Caco-2 (cell line): ENCODE measurements around the gene ERO1A. TPM values are rescaled to one million over a fixed set of nuclear protein-coding genes. Genes with fewer than 3 reads are reported as not detected.

Source experiments
- BruUV-seq: library from RNA; stranded (reverse); fragments of 400-500 nt; replicated peaks from 2 replicates; lab custom pipeline; 2021; lab: Mats Ljungman, UMichigan
- CTCF ChIA-PET: fragments of 300-600 bp; sonication (Branson Sonifier 250); formaldehyde crosslinking; loops from one replicate; lab custom pipeline; 2022; ENCODE audit warnings: antibody characterized with exemption; lab: Charles Lee
- POLR2A ChIA-PET: fragments of 300-600 bp; sonication (Branson Sonifier 250); formaldehyde crosslinking; loops from one replicate; lab custom pipeline; 2022; ENCODE audit warnings: antibody characterized with exemption; lab: Charles Lee
- DNase-seq, 2 experiments: peaks; one replicate each; pipeline versions ENCODE4 v3.0.0 to v3.0.0-alpha.2; 2020 to 2022
- H3K27me3 ChIP-seq: replicated peaks from 2 replicates; pipeline ENCODE4 v1.6.0; 2011; ENCODE audit warnings: low read length; ENCODE audit not compliant: control insufficient read depth, insufficient read depth
- H3K36me3 ChIP-seq: 2 replicates; pipeline ENCODE4 v1.5.1; 2011; ENCODE audit warnings: low read length; ENCODE audit not compliant: control insufficient read depth, insufficient read depth
- H3K4me1 ChIP-seq: fragments of 250-450 bp; sonication (Bioruptor Pico); 2 replicates; pipeline ENCODE4 v1.5.1; 2020; ENCODE audit warnings: mild to moderate bottlenecking
- H3K4me3 ChIP-seq: 2 replicates; pipeline ENCODE4 v1.5.1; 2011; ENCODE audit warnings: low read depth, mild to moderate bottlenecking, control low read depth, low read length
- H3K9me3 ChIP-seq: fragments of 250-450 bp; sonication (Bioruptor Pico); 2 replicates; pipeline ENCODE4 v1.5.1; 2020; ENCODE audit warnings: mild to moderate bottlenecking, moderate library complexity
- H3K27ac Mint-ChIP-seq: one replicate; pipeline ENCODE4 v1.8.0; 2022; ENCODE audit warnings: mixed read lengths; ENCODE audit not compliant: unreplicated experiment
- H3K27me3 Mint-ChIP-seq: one replicate; pipeline ENCODE4 v1.8.0; 2022; ENCODE audit warnings: mixed read lengths; ENCODE audit not compliant: insufficient read depth, unreplicated experiment
- H3K36me3 Mint-ChIP-seq: one replicate; pipeline ENCODE4 v1.8.0; 2022; ENCODE audit warnings: mild to moderate bottlenecking, mixed read lengths; ENCODE audit not compliant: insufficient read depth, unreplicated experiment
- H3K4me1 Mint-ChIP-seq: one replicate; pipeline ENCODE4 v1.8.0; 2022; ENCODE audit warnings: low read depth, mixed read lengths; ENCODE audit not compliant: unreplicated experiment
- H3K4me3 Mint-ChIP-seq: one replicate; pipeline ENCODE4 v1.8.0; 2022; ENCODE audit warnings: mild to moderate bottlenecking, moderate library complexity, mixed read lengths; ENCODE audit not compliant: unreplicated experiment
- H3K9me3 Mint-ChIP-seq: one replicate; pipeline ENCODE4 v1.8.0; 2022; ENCODE audit warnings: mixed read lengths; ENCODE audit not compliant: unreplicated experiment
- CTCF ChIP-seq, 2 experiments: fragments of 200-600 bp in 1 of 2; IDR thresholded peaks; 1 replicate in 1 of 2; 2 replicates in 1 of 2; pipeline versions ENCODE4 v1.5.1 to v1.8.0; 2011 to 2022; ENCODE audit warnings: antibody characterized with exemption in 1 of 2, control low read depth in 1 of 2, inconsistent platforms in 1 of 2, low read depth in 1 of 2, low read length in 1 of 2, mild to moderate bottlenecking in 1 of 2, moderate library complexity in 1 of 2; ENCODE audit not compliant: insufficient read depth in 1 of 2, severe bottlenecking in 1 of 2, unreplicated experiment in 1 of 2
- intact Hi-C: fragments of 100-400 bp; cut with micrococcal nuclease; formaldehyde crosslinking; loops from one replicate; pipeline ENCODE4 v1.10.0; 2022; ENCODE audit not compliant: unreplicated experiment
- total RNA-seq: library from RNA; stranded (reverse); gene quantifications from 2 replicates; pipeline ENCODE4 v1.2.3, GENCODE V29; 2022

The ERO1A gene
- total RNA-seq, 1 experiment from 2014 or later: 73.6 TPM

- H3K9me3 Mint-ChIP-seq: no peaks in the 10 kb centered on the region
- no peak for TF ChIP-seq CTCF (IDR thresholded peaks at IDR 0.05; ENCODE audit: insufficient read depth in 1 of 2, low read depth in 1 of 2, low read length in 1 of 2, severe bottlenecking in 1 of 2, unreplicated experiment in 1 of 2)
- Histone ChIP-seq H3K4me1 (no peaks in the 10 kb centered on the region), H3K9me3 (no peaks in the 10 kb centered on the region), H3K27me3 (no peaks in the 10 kb centered on the region), H3K36me3 (peaks cover 4% of the 10 kb centered on the region; the same call in 1 of the 2 replicates), H3K4me3 (no peak overlapping the region)
- no peaks in the 10 kb centered on the region for H3K4me1 Mint-ChIP-seq
- no peaks in the 10 kb centered on the region for H3K27me3 Mint-ChIP-seq
- no peak overlapping the region for H3K4me3 Mint-ChIP-seq
- H3K27ac Mint-ChIP-seq: no peak overlapping the region
- no peak for DNase-seq
- ChIA-PET CTCF (no interaction called here), POLR2A (no interaction called here)
- no TSS peak for BruUV-seq
- intact Hi-C loops: no loop called here
- H3K36me3 Mint-ChIP-seq: peaks cover 91% of the 10 kb centered on the region
These were observed 20.8 kb upstream of the ERO1A start for GRCh38 chr14:52716155-52716554.

- Histone ChIP-seq H3K9me3 (no peaks in the 10 kb centered on the region), H3K27me3 (no peaks in the 10 kb centered on the region), H3K4me3 (no peak overlapping the region), H3K36me3 (peaks cover 1% of the 10 kb centered on the region; the same call in 1 of the 2 replicates), H3K4me1 (no peaks in the 10 kb centered on the region)
- H3K9me3 Mint-ChIP-seq: no peaks in the 10 kb centered on the region
- BruUV-seq: no TSS peak
- no peak for TF ChIP-seq CTCF (IDR thresholded peaks at IDR 0.05; ENCODE audit: insufficient read depth in 1 of 2, low read depth in 1 of 2, low read length in 1 of 2, severe bottlenecking in 1 of 2, unreplicated experiment in 1 of 2)
- intact Hi-C loops: no loop called here
- H3K27me3 Mint-ChIP-seq: no peaks in the 10 kb centered on the region
- DNase-seq: no peak
- no peak overlapping the region for H3K27ac Mint-ChIP-seq
- POLR2A ChIA-PET: no interaction called here
- no peak overlapping the region for H3K4me3 Mint-ChIP-seq
- peaks cover 84% of the 10 kb centered on the region for H3K36me3 Mint-ChIP-seq
- H3K4me1 Mint-ChIP-seq: peaks cover 1% of the 10 kb centered on the region
- CTCF ChIA-PET: no interaction called here
These were observed 16.3 kb upstream of the ERO1A start for GRCh38 chr14:52711666-52712065.

GRCh38 chr14:52706724-52707706 is 11.7 kb upstream of the ERO1A start, which contains the start of gene PSMC6:
PSMC6 (plus strand) TSS chr14:52707200; CDS start chr14:52707220, 20 bp downstream.
- H3K9me3 ChIP-seq: no peaks in the 10 kb centered on the region
- Mint-ChIP-seq H3K4me1 (peaks cover 7% of the 10 kb centered on the region), H3K9me3 (no peaks in the 10 kb centered on the region), H3K36me3 (peaks cover 43% of the 10 kb centered on the region), H3K27me3 (no peaks in the 10 kb centered on the region), H3K4me3 (peak within 1 kb of the TSS; percentile 90), H3K27ac (peak within 1 kb of the TSS; percentile 90)
- peak; percentile 94 to 95 for DNase-seq
- POLR2A ChIA-PET: interaction anchor here (0.6 to 1.6 kb wide), 5 partner anchors 12 to 154 kb away, joined by 3 to 6 read pairs (median 3); partner anchors contain the start of genes ERO1A, GPR137C, STYX and TXNDC16
- intact Hi-C loops: loop anchor here (1.0 kb wide), 1 partner anchor 23 kb away; the partner anchor contains the start of gene STYX
- TF ChIP-seq CTCF (IDR thresholded peaks at IDR 0.05; ENCODE audit: insufficient read depth in 1 of 2, low read depth in 1 of 2, low read length in 1 of 2, severe bottlenecking in 1 of 2, unreplicated experiment in 1 of 2): no peak
- peak within 1 kb of the TSS; percentile 62 for H3K4me3 ChIP-seq
- CTCF ChIA-PET: interaction anchor here (0.6 kb wide), 1 partner anchor 116 kb away, joined by 3 read pairs; no protein-coding TSS in a partner anchor
- BruUV-seq: TSS peak; percentile 29
- H3K4me1 ChIP-seq: no peaks in the 10 kb centered on the region
- H3K27me3 ChIP-seq: no peaks in the 10 kb centered on the region
- H3K36me3 ChIP-seq: no peaks in the 10 kb centered on the region; the same call in 1 of the 2 replicates
